ENCODE data around the gene GATAD1. TPM values are rescaled to one million over a fixed set of nuclear protein-coding genes. Genes with fewer than 3 reads are reported as not detected.
"Not testable (repeated sequence)": the region's sequence is repeated elsewhere in the genome, so short reads cannot be mapped to it uniquely, and the experiment has no call there.

GATAD1 gene
- total RNA-seq, 1 donor from 2014 or later, result 24.8 TPM

DNA sequence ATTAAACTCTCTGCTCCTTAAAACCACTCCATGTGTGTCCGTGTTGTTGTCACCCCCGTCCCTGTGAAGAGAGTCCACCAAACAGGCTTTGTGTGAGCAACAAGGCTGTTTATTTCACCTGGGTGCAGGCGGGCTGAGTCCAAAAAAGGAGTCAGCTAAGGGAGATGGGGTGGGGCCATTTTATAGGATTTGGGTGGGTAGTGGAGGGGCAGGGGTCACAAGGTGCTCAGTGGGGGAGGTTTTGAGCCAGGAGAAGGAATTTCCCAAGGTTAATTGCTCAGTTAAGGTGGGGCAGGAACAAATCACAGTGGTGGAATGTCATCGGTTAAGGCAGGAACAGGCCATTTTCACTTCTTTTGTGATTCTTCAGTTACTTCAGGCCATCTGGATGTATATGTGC lies 31.9 kb downstream of the GATAD1 start:
- not testable (repeated sequence) for DNase-seq (ENCODE audit: extremely low read depth, low read depth, low spot score)

DNA sequence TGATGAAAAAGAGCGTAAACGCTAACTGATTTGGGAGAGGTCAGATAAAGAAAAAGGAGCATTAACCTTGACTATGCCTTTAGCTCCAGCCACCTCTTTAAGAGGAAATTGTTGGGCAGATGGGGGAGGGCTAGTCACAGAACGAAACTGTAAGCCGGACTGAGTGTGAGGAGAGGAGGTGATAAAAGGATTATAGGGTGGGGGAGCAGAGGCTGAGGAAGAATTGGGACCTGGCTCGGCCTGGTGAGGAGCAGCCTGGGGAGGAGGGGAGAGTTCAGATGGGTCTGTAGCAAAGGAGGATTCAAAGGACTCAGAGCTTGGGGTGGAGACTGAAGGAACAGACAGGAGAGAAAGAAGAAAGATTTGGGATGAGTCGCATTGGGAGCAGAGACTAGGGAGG lies 36.3 kb downstream of the GATAD1 start:
- not testable (repeated sequence) for DNase-seq (ENCODE audit: extremely low read depth, low read depth, low spot score)

DNA sequence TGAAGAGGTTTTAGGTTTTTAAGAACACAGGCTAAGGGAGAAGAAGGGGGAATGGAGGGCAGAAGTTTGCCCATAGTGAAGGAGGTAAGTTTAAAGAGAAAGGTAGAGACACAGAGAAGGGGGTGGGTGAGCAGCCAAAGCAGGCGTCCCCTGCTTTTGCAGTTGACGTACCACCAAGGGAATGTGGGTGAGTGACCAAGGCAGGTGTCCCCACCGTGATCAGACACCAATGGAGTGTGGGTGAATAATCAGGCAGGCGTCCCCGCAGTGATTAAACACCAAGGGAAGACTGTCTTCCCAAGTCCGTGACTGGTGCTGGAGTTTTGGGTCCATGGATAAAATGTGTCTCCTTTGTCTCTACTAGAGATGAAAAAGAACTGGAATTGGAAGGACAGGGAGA lies 36.9 kb downstream of the GATAD1 start:
- DNase-seq (ENCODE audit: extremely low read depth, low read depth, low spot score), result not testable (repeated sequence)

DNA sequence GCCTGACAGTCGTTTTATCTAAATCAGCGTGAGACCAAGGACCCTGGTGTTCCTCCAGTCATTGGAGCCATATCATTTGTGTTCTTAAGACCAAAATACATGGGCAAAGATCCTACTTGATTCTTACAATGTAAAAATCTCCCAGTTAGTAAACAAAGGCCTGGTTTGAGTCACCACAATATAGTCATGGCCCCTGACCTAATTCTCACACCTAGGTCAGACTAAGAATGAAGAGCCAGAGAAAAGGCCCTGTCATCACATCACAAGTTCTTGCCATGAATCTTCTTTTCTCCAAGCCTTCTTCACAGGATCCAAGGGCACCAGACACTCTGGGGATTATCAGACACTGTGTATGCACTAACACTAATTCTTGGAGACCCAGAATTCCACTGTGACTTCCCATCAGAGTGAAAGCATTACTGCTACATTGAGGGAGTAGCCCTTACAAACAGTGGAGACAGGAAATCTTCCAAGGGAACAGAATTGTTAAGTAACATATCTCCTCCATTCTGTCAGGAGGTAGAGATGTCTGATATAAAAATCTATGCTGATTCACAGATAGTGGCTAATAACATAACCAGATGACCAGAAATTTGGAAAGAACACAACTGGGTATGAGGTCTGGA lies 38.1 kb downstream of the GATAD1 start:
- no peak for DNase-seq (ENCODE audit: extremely low read depth, low read depth, low spot score)

DNA sequence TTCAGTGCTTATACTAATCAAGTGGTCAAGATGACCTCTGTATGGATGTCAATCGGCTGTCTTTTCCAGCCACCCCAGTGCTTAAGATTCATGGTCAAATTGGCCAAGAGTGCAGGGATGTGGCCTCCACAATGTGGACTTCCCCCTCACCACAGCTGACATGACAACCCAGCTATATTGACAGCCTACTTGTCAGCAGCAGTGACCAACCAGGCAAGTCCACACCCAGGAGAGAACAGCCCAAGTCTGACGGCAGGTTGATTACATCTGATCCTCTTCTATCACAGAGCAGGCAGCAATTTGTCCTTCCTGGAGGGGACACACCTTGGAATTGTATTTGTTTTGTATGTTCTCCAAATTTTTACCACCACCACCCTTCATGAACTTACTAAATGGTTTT lies 38.7 kb downstream of the GATAD1 start:
- DNase-seq (ENCODE audit: extremely low read depth, low read depth, low spot score), result no peak

DNA sequence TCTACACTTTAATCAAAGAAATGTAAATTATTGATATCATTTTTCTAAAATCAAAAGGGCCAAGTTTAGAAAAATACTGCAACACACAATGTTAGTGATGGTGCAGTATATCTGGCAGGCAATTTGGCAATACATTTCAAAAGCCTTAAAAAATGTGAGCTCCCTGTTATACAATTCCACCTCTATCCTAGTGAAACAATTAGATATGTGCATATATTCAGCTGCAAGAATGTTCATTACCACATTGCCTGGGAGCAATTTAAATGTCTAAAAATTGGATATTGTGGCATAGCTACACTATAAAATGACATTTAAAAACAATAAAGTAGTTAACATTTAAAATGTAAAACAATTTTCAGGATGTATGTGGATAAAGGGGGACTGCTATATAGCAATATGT lies 40.5 kb downstream of the GATAD1 start:
- no peak for DNase-seq (ENCODE audit: extremely low read depth, low read depth, low spot score)

DNA sequence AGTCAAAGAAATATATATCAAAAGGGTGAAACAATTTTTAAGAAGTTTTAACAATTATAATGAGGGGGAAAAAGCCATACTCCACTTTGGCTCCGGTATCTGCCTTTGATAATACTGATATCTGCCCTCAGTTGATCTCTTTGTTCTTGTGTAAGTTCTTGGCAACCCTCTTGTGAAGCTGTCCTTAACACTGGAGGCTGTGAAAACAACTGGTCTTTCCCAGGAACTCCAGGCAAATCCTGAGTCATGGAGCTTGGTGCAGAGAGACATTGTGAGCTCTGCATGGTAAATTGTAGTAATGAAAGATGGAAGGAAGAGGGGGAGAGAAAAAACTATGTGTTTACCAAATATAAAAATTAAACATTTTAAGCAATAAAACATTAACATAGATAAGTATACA lies 42.4 kb downstream of the GATAD1 start:
- DNase-seq (ENCODE audit: extremely low read depth, low read depth, low spot score), result no peak

DNA sequence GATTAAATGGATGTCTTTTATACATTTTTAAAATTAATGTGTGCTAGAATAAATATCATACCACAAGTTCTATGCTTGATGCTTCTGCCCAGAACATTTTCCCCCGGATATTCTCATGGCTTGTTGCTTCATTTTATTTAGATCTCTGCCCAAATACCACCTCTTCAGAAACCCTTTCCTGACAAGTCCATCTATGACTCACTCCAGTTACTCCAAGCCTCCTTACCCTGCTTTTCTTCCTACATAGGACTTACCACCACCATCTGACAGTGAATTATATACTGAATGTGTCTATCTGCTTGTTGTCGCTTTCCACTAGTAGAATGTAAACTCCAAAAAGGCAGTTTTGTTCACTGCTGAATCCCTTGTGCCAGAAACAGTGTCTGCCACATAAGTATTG lies 49.6 kb downstream of the GATAD1 start:
- no peak for DNase-seq (ENCODE audit: extremely low read depth, low read depth, low spot score)

DNA sequence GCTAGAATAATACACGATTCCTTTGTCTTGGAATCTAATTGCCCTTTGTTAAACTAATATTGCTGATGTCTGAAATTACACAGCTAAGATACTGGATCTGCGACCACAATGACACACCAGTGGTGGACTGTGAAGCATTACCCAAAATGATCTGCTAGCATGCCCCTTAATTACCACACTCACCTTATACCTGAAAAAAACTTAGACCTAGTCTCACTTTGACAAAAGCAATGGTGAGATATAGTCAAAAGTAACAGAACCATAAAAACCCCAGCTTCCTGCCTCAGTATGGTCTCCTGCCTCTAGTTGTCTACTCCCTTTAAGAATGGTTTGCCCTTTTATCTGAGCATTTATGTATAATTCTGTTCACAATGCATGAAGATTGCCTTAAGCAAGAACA lies 51.3 kb downstream of the GATAD1 start:
- no peak for DNase-seq (ENCODE audit: extremely low read depth, low read depth, low spot score)

DNA sequence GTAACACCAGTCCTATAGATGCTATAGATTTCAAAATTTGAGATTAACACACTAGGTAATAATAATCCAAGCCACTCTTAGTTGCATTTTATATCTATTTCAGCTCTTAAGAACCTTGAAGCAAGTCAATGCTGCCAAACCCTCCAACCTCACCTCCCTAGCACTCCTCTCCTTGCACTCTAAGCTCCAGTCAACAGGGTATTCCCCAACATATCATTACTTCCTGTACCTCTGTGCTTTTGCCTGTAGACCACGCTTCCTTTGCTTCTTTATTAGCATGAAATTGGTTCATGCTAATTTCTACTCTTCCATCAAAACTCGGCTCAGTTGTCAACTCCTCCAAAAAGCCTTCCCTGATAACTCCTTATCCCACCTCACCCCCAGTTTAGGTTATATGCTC lies 56.5 kb downstream of the GATAD1 start:
- DNase-seq (ENCODE audit: extremely low read depth, low read depth, low spot score), result no peak

DNA sequence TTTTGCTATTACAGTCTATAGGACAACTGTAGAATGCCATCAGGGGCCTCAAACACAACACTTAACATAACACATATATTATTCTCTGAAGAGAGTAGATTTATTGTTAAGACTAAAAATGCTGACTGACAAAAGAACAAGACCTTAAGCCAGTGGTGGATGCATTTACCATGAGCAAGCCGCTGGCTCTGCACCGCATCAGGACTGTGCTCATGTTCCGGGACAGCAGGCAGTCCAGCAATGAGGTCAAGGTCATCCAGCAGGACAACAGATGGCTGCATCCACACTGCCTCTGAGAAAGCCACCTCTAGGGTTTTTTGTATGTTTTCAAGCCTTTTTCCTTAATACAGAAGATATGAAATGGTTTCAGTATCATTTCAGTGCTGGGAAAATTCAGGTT lies 57.3 kb downstream of the GATAD1 start:
- DNase-seq (ENCODE audit: extremely low read depth, low read depth, low spot score), result no peak

DNA sequence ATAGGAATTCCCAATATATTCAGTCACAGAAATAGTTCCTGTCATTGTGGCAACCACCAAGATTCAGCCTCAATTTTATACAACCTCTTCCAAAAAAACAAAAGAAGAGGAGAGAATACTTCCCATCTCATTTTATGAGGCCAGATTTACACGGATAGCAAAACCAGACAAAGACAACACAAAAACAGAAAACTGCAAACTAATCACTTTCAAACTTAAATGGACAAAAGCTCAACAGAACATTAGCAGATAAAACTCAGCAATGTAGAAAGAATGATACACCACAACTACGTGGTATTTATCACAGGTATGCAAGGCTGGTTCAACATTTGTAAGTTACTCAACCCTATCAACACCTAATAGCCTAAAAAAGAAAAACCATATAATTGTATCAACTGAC lies 59.1 kb downstream of the GATAD1 start:
- no peak for DNase-seq (ENCODE audit: extremely low read depth, low read depth, low spot score)

DNA sequence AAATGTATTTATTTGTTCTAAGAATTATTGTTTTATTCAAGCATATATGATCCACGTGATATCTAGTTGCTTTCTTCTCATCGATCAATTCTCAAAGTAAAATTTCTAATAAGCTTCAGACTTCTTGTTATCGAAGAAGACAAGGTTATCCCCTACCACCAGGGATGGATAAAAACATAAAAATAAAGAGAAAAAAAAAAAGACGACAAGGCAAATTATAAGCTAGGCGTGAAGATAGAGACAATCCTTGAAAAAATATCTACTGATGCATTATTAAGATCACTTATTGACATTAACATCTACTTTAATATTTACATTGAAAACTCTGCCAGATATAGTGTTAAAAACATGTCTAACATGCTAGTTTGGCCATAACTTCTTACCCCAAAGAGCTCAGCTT lies 61.7 kb downstream of the GATAD1 start:
- no peak for DNase-seq (ENCODE audit: extremely low read depth, low read depth, low spot score)

Other genes with a start within 250 kb of the GATAD1 start
- gene KRIT1, start 201.6 kb upstream of the GATAD1 start, total RNA-seq, result 35.8 and 56.1 TPM in 2 replicates
- gene ANKIB1, start 201.5 kb upstream of the GATAD1 start, total RNA-seq, result 25.0 and 43.3 TPM in 2 replicates
- not detected in 2 replicates for gene ERVW-1, start 30.5 kb downstream of the GATAD1 start, total RNA-seq
- 6.9 and 11.1 TPM in 2 replicates for gene PEX1, start 81.0 kb downstream of the GATAD1 start, total RNA-seq
- gene RBM48, start 81.3 kb downstream of the GATAD1 start, total RNA-seq, result 6.2 and 8.1 TPM in 2 replicates
- gene FAM133B, start 142.9 kb downstream of the GATAD1 start, total RNA-seq, result 9.4 and 13.8 TPM in 2 replicates